ENCODE data around the gene RPS2.

RPS2 gene

DNA sequence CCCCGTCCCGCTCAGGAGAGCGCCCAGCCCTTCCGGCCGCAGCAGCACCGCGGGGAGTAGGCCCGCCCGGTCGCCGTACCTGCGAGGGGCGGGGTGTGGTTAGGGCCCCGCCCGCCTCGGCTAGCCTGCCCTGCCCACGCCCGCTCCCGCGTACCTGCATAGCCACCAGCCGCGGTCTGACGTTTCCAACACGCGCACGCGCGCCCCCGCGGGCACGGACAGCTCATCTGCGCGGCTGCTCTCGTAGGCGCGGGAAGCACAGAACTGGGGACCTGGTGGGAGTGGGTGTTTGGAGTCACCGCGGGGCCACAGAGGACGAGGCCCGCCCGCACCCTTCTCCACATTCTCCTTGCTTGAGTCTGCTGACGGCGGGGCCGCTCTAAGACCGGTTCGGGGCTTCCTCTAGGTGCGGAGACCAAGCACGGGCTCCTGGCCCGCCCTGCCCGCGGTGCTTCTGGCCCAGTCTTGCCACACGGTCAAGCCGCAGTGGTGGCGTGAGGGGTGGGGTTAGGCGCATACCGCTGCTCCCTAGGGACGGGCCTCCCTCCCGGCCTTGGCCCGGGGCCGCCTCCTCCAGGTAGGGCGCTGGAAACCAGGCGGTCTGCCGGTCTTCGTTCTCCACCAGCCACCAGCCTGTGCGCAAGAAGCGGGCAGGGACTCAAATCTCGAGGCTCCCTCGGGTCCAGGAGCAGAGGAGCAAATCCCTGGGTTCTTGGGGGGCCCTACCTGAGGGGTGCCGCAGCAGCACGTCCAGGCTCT is 14.8 kb upstream of the RPS2 start:
- H3K4me3 ChIP-seq (ENCODE audit: low read length), result no peak overlapping the region

DNA sequence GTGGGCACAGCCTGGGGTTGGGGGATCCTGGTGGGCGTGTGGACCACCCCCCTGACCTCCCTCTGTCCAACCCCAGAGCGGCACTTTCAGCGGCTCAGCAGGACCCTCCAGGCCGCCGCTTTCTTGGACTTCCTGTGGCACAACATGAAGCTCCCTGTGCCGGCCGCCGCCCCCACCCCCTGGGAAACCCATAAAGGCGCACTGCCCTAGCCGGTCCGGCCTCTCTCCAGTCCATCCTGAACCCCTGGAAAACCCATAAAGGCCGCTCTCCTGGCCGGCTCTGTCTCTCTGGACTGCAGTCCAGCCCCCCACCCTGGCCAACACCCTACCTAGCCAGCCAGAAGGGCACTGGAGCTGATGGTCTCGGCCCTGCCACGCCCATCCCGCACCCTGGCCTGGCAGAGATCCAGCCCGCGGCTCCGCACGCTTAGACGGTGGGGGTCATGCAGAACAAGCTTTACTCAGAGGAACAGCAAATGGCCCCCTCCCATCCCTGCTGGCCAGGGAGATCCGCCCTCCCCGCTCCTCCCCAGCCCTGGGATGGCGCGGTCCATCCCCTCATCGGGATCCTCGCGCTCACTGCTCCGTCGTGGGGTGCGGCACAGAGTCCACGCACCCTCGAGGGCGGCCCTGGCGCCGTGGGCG is 14.0 kb upstream of the RPS2 start:
- TF ChIP-seq, protein P1, sequence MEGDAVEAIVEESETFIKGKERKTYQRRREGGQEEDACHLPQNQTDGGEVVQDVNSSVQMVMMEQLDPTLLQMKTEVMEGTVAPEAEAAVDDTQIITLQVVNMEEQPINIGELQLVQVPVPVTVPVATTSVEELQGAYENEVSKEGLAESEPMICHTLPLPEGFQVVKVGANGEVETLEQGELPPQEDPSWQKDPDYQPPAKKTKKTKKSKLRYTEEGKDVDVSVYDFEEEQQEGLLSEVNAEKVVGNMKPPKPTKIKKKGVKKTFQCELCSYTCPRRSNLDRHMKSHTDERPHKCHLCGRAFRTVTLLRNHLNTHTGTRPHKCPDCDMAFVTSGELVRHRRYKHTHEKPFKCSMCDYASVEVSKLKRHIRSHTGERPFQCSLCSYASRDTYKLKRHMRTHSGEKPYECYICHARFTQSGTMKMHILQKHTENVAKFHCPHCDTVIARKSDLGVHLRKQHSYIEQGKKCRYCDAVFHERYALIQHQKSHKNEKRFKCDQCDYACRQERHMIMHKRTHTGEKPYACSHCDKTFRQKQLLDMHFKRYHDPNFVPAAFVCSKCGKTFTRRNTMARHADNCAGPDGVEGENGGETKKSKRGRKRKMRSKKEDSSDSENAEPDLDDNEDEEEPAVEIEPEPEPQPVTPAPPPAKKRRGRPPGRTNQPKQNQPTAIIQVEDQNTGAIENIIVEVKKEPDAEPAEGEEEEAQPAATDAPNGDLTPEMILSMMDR (conservative IDR thresholded peaks at IDR 0.05; ENCODE audit: low read length), result no peak
- DNase-seq (ENCODE audit: low read depth), result no peak
- H3K4me3 ChIP-seq (ENCODE audit: low read length), result no peak overlapping the region

More for the DNA sequence above, 14.8 kb upstream of the RPS2 start:
- DNase-seq (ENCODE audit: low read depth), result no peak
- TF ChIP-seq, protein P1 (conservative IDR thresholded peaks at IDR 0.05; ENCODE audit: low read length), result no peak

DNA sequence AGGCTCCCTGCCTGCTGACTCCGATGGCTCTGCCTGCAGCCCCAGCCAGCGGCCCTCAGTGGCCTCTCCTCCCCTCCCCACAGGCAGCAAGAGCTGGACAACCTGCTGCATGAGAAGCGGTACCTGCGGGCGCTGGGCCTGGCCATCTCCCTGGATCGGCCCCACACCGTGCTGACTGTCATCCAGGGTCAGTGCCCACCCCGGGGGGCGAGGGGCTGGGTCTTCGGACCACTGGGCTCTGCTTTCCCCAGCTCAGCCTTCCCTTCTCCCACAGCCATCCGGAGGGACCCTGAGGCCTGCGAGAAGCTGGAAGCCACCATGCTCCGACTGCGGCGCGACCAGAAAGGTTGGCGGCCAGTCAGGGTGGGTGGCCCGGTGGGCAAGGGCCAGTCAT is 13.2 kb upstream of the RPS2 start:
- DNase-seq (ENCODE audit: low read depth), result no peak
- no peak overlapping the region for H3K4me3 ChIP-seq (ENCODE audit: low read length)
- TF ChIP-seq, protein P1 (conservative IDR thresholded peaks at IDR 0.05; ENCODE audit: low read length), result no peak

DNA sequence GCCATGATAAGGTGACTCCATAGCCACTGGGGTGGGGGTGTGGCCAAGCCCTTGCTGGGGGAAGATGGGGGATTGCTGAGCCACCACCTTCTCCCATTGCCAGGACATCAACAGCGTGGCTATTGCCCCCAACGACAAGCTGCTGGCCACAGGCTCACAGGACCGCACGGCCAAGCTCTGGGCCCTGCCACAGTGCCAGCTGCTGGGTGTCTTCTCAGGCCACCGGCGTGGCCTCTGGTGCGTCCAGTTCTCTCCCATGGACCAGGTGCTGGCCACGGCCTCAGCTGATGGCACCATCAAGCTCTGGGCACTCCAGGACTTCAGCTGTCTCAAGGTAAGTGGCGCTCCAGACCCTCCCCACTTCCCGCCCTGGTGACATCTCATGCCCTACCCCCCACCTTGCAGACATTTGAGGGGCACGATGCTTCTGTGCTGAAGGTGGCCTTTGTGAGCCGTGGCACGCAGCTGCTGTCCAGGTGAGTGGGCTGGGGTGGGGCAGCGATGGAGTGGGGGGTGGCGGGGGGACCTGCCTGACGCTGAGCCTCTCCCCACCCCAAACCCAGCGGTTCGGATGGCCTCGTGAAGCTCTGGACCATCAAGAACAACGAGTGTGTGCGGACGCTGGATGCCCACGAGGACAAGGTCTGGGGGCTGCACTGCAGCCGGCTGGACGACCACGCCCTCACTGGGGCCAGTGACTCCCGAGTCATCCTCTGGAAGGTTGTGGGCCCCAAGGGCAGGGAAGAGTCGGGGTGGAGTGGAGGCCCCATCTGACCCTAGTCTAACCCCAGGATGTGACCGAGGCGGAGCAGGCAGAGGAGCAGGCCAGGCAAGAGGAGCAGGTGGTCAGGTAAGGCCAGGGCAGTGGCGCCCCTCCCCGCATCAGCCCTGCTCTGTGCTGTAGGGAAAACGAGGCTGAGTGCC is 12.6 kb upstream of the RPS2 start:
- no peak overlapping the region for H3K4me3 ChIP-seq (ENCODE audit: low read length)
- TF ChIP-seq, protein P1 (conservative IDR thresholded peaks at IDR 0.05; ENCODE audit: low read length), result no peak
- DNase-seq (ENCODE audit: low read depth), result no peak

DNA sequence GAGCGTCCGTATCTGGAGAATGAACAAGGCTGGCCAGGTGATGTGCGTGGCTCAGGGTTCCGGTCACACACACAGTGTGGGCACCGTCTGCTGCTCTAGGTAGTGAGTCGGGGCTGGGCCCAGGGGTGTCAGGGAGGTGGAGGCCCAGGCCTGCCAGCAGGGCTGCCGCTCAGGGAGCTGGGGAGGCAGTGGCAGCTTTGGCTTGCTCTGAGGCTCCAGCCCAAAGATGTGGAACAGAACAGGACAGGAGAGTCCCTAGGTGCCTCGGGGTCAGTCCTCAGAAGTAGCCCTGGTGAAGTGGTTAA is 11.5 kb upstream of the RPS2 start:
- TF ChIP-seq, protein P1 (conservative IDR thresholded peaks at IDR 0.05; ENCODE audit: low read length), result no peak
- no peak overlapping the region for H3K4me3 ChIP-seq (ENCODE audit: low read length)
- no peak for DNase-seq (ENCODE audit: low read depth)

DNA sequence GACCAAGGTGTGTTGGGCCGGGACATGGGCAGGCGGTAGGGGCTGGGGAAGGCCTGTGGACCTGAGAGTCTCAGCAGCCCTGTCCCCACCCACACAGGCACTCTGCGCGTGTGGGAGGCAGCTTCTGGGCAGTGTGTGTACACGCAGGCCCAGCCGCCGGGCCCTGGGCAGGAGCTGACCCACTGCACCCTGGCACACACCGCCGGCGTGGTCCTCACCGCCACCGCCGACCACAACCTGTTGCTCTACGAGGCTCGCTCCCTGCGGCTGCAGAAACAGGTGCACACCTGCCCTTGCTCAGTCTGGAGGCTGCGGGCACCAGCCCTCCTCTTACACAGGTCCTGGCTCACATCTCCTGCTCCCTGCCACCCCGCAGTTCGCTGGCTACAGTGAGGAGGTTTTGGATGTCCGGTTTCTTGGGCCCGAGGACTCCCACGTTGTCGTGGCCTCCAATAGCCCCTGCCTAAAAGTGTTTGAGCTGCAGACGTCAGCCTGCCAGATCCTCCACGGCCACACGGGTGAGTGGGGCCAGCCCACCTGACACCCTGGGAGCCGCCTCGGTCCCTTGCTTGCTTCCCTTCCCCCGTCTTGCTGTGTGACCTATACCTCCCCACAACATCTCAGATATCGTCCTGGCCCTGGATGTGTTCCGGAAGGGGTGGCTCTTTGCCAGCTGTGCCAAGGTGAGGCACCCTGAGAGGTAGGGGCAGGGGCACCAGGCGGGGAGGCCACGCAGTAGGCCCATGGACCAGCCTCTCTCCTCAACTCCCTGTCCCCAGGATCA is 11.0 kb upstream of the RPS2 start:
- no peak overlapping the region for H3K4me3 ChIP-seq (ENCODE audit: low read length)
- TF ChIP-seq, protein P1 (conservative IDR thresholded peaks at IDR 0.05; ENCODE audit: low read length), result no peak
- no peak for DNase-seq (ENCODE audit: low read depth)
